ENCODE measurements around the gene B4GALNT4. TPM values are rescaled to one million over a fixed set of nuclear protein-coding genes. Genes with fewer than 3 reads are reported as not detected.

B4GALNT4 gene
- total RNA-seq, 1 donor from 2014 or later, result 201 TPM

DNA sequence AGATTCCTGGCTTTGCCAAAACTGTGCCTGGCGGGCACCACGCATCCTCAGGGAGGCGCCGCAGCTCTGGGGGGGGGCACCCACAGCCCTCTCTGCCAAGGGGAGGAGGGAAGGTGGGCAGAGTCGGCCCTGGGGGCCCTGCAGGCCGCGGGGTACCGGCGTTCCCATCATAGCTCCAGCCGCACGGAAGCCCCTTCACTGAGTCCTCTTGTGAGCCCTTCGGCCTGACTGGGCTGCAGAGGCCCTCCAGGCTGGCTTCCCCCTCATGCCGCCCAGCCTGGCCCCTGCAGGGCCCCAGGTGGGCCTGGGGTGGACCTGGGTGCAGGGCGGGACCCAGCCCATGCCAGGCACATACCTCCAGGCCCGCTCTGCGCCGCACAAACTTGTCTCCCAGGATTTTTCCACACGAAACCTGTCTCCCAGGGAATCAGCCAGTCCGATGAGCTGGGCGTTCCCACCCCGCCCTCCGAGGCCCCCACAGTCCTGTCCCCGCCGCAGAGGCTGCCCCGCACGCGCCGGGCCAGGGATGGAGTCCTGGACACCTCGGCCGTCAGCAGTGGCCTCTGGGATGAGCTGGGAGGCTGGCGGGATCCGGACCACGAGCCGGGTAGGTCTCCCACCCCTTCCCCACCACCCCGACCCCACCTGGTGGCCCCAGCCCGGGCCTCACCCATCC is 22.9 kb downstream of the B4GALNT4 start:
- Mint-ChIP-seq H3K36me3 (ENCODE audit: low read depth) (peaks cover under 1% of the 10 kb centered on the region), H3K4me1 (no peaks in the 10 kb centered on the region), H3K27me3 (ENCODE audit: low read depth) (peaks cover 4% of the 10 kb centered on the region), H3K9me3 (peaks cover under 1% of the 10 kb centered on the region), H3K4me3 (no peak overlapping the region), H3K27ac (ENCODE audit: unreplicated experiment) (no peak overlapping the region)
- DNase-seq (ENCODE audit: low read depth, low spot score), result no peak
- TF ChIP-seq, protein P1, sequence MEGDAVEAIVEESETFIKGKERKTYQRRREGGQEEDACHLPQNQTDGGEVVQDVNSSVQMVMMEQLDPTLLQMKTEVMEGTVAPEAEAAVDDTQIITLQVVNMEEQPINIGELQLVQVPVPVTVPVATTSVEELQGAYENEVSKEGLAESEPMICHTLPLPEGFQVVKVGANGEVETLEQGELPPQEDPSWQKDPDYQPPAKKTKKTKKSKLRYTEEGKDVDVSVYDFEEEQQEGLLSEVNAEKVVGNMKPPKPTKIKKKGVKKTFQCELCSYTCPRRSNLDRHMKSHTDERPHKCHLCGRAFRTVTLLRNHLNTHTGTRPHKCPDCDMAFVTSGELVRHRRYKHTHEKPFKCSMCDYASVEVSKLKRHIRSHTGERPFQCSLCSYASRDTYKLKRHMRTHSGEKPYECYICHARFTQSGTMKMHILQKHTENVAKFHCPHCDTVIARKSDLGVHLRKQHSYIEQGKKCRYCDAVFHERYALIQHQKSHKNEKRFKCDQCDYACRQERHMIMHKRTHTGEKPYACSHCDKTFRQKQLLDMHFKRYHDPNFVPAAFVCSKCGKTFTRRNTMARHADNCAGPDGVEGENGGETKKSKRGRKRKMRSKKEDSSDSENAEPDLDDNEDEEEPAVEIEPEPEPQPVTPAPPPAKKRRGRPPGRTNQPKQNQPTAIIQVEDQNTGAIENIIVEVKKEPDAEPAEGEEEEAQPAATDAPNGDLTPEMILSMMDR (conservative IDR thresholded peaks at IDR 0.05), result no peak

DNA sequence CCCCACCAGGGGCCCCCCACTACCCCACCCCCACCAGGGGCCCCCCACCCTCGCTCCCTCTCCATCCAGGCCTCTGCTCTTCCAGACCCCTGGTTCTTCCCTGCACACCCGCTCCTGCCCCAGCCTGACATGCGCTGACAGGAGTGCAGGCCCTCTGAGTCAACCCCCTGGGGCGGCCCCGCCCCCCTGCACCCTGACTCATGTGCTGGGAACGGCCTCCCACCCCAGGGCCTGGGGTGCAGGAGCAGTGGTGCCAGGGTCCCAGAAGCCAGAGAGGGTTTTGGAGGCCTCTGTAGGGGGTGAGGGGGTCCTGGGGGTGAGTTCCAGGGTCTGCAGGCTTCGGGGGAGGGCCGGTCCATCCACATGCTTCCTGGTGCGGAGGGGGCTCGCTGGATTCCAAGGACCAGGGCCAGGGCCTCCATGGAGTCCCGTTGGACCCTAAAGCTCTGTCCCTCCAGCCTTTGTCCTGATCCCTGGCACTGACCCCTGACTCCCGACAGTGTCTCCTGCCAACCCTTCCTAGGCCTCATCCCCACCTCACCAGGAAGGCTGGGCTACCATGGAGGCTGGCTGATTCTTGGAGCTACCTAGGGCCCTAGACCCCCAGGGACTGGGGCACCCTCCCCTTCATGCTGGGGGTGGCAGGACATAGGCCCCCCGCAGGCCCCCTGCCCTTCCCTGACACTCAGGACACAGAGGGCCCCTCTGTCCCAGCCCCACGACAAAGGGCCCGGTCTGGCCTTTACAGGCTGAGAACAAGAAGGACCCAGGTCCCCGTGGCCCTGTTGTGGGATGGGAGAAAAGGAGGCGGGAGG is 24.1 kb downstream of the B4GALNT4 start:
- Mint-ChIP-seq H3K27ac (ENCODE audit: unreplicated experiment) (no peak overlapping the region), H3K4me3 (no peak overlapping the region), H3K9me3 (no peaks in the 10 kb centered on the region), H3K27me3 (ENCODE audit: low read depth) (peaks cover under 1% of the 10 kb centered on the region), H3K36me3 (ENCODE audit: low read depth) (no peaks in the 10 kb centered on the region), H3K4me1 (no peaks in the 10 kb centered on the region)
- TF ChIP-seq, protein P1 (conservative IDR thresholded peaks at IDR 0.05), result no peak
- DNase-seq (ENCODE audit: low read depth, low spot score), result no peak

DNA sequence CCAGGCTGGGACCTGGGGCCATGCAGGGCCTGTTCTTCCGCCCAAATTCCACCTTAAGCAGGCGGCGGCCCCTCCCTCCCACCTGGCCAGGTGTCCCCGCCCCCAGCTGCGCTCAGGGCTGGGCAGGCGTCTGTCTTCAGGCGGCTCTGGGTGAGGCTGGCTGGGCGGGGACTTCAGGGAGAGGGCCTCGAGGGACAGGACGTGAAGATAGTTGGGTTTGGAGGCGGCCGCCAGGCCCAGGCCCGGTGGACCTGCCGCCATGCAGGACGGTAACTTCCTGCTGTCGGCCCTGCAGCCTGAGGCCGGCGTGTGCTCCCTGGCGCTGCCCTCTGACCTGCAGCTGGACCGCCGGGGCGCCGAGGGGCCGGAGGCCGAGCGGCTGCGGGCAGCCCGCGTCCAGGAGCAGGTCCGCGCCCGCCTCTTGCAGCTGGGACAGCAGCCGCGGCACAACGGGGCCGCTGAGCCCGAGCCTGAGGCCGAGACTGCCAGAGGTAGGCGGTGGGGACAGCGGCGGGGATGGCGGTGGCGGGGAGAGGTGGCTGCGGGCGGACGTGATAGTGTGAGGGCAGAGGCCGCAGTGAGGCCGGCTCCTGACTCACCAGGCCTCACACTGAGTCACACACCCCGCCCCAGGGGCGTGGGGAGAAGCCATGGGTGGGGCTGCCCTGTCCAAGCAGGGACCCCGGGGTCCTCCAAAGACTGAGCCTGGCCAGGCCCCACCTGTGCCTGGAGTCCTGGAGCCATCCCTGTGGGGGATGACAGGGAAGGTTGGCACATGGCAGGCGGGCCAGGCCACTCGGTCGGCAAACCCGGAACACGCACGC is 24.9 kb downstream of the B4GALNT4 start, which contains the start of gene PKP3:
Gene PKP3, plus strand, starts transcription at position 176 of the 824 bp plus-strand sequence. Its CDS starts 84 bp downstream, at position 260.
- no peak within 1 kb of the TSS for H3K4me3 Mint-ChIP-seq
- H3K27ac Mint-ChIP-seq (ENCODE audit: unreplicated experiment), result no peak within 1 kb of the TSS
- H3K4me1 Mint-ChIP-seq, result no peaks in the 10 kb centered on the region
- TF ChIP-seq, protein P1 (conservative IDR thresholded peaks at IDR 0.05), result no peak
- H3K27me3 Mint-ChIP-seq (ENCODE audit: low read depth), result peaks cover 3% of the 10 kb centered on the region
- no peak for DNase-seq (ENCODE audit: low read depth, low spot score)
- H3K9me3 Mint-ChIP-seq, result peaks cover 2% of the 10 kb centered on the region
- no peaks in the 10 kb centered on the region for H3K36me3 Mint-ChIP-seq (ENCODE audit: low read depth)

GRCh38 chr11:394858-395655 is 25.8 kb downstream of the B4GALNT4 start:
- Mint-ChIP-seq H3K36me3 (ENCODE audit: low read depth) (no peaks in the 10 kb centered on the region), H3K27ac (ENCODE audit: unreplicated experiment) (no peak overlapping the region), H3K4me1 (no peaks in the 10 kb centered on the region), H3K27me3 (ENCODE audit: low read depth) (peaks cover 3% of the 10 kb centered on the region), H3K4me3 (no peak overlapping the region), H3K9me3 (peaks cover 2% of the 10 kb centered on the region)
- DNase-seq (ENCODE audit: low read depth, low spot score), result no peak
- TF ChIP-seq, protein P1 (conservative IDR thresholded peaks at IDR 0.05), result no peak

Measured in neural crest cell (in vitro differentiated cells).